ENCODE results near the gene MAGI2. TPM values are rescaled to one million over a fixed set of nuclear protein-coding genes. Genes with fewer than 3 reads are reported as not detected.

MAGI2 gene
- total and polyA plus RNA-seq, 2 donors (not counting 3 experiments of a cell fraction or from before 2014, with no cell fraction given): 0.28 to 6.0 TPM

- intact Hi-C loops (cut with micrococcal nuclease) (no loop called here), dilution Hi-C loops (cut with MboI; ENCODE audit: extremely low pct_ligation_motif_present, low sequenced_read_pairs) (no loop called here)
- H3K79me2 ChIP-seq (ENCODE audit: control insufficient read depth, insufficient read depth, low read length): no peaks in the 10 kb centered on the region
- H3K27ac ChIP-seq (ENCODE audit: insufficient read depth, low read depth, low read length): no peak overlapping the region
- H3K4me3 ChIP-seq (replicated peaks in 1 of 3; ENCODE audit: insufficient read depth in 1 of 3, low read depth in 1 of 3, low read length in 3 of 3): no peak overlapping the region
- H3K4me2 ChIP-seq (ENCODE audit: insufficient read depth, low read length): no peak overlapping the region
- ChIA-PET CTCF (interaction anchor here (1.0 kb wide), 1 partner anchor 13 kb away, joined by 3 read pairs; no protein-coding TSS in a partner anchor), POLR2A (no interaction called here)
- BruUV-seq (replicated peaks): no TSS peak
- FAIRE-seq (no peak), DNase-seq (ENCODE audit: low read depth, low spot score) (no peak)
- no peaks in the 10 kb centered on the region for H3K4me1 ChIP-seq (ENCODE audit: control insufficient read depth, extremely low read depth, insufficient read depth, low read length)
- no peaks in the 10 kb centered on the region for H3K27me3 ChIP-seq (ENCODE audit: control insufficient read depth in 2 of 2, insufficient read depth in 2 of 2, low read length in 2 of 2)
- TF ChIP-seq EZH2 (IDR thresholded peaks at IDR 0.05; ENCODE audit: borderline replicate concordance, low read depth, low read length, severe bottlenecking) (no peak), FOS (IDR thresholded peaks at IDR 0.05; ENCODE audit: borderline replicate concordance, insufficient read depth, low read length) (peak; percentile 36)
- no peaks in the 10 kb centered on the region for H4K20me1 ChIP-seq (replicated peaks; ENCODE audit: control insufficient read depth, extremely low read depth, insufficient read depth, low read length)
- no peaks in the 10 kb centered on the region for H3K9me1 ChIP-seq (replicated peaks; ENCODE audit: control insufficient read depth, extremely low read depth, insufficient read depth, low read length)
- no peak overlapping the region for H3K9ac ChIP-seq (replicated peaks; ENCODE audit: extremely low read depth, insufficient read depth, low read length)
- H3K36me3 ChIP-seq (ENCODE audit: control insufficient read depth in 2 of 2, extremely low read depth in 1 of 2, insufficient read depth in 2 of 2, low read length in 2 of 2): no peaks in the 10 kb centered on the region
- no peak overlapping the region for H2AFZ ChIP-seq (ENCODE audit: low read depth, low read length)
- no peaks in the 10 kb centered on the region for H3K9me3 ChIP-seq (replicated peaks; ENCODE audit: control insufficient read depth, insufficient read depth, low read length)
Observed at GRCh38 chr7:79157281-79157680, 296.2 kb downstream of the MAGI2 start.

DNA sequence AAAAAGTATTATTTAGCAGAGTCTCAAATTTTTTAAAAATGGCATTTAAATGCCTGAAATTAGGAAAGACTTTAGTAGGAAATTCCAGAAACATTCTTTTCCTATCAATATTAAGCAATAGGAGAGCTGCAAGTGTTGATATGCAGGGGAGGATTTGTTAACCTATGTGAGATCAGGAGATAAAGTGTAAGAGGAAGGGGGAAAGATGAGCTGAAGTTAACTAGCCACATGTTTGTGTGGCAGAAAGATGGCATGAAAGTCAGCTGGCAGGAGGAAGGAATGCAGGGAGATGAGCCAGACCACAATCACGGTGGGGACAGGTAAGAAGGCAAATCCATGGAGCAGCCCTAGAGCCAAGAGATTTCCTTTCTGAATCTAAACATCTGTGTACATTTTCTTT is 303.6 kb downstream of the MAGI2 start:
- Histone ChIP-seq H3K27me3 (ENCODE audit: control insufficient read depth in 2 of 2, insufficient read depth in 2 of 2, low read length in 2 of 2) (no peaks in the 10 kb centered on the region), H3K36me3 (ENCODE audit: control insufficient read depth in 2 of 2, extremely low read depth in 1 of 2, insufficient read depth in 2 of 2, low read length in 2 of 2) (no peaks in the 10 kb centered on the region), H3K9me1 (replicated peaks; ENCODE audit: control insufficient read depth, extremely low read depth, insufficient read depth, low read length) (no peaks in the 10 kb centered on the region), H3K79me2 (ENCODE audit: control insufficient read depth, insufficient read depth, low read length) (no peaks in the 10 kb centered on the region), H3K27ac (ENCODE audit: insufficient read depth, low read depth, low read length) (no peak overlapping the region), H3K4me2 (ENCODE audit: insufficient read depth, low read length) (no peak overlapping the region), H4K20me1 (replicated peaks; ENCODE audit: control insufficient read depth, extremely low read depth, insufficient read depth, low read length) (no peaks in the 10 kb centered on the region), H3K4me1 (ENCODE audit: control insufficient read depth, extremely low read depth, insufficient read depth, low read length) (no peaks in the 10 kb centered on the region), H3K9me3 (replicated peaks; ENCODE audit: control insufficient read depth, insufficient read depth, low read length) (no peaks in the 10 kb centered on the region), H2AFZ (ENCODE audit: low read depth, low read length) (no peak overlapping the region), H3K4me3 (replicated peaks in 1 of 3; ENCODE audit: insufficient read depth in 1 of 3, low read depth in 1 of 3, low read length in 3 of 3) (no peak overlapping the region), H3K9ac (replicated peaks; ENCODE audit: extremely low read depth, insufficient read depth, low read length) (no peak overlapping the region)
- no peak for DNase-seq (ENCODE audit: low read depth, low spot score)
- no TSS peak for BruUV-seq (replicated peaks)
- no peak for FAIRE-seq
- dilution Hi-C loops (cut with MboI; ENCODE audit: extremely low pct_ligation_motif_present, low sequenced_read_pairs) (no loop called here), intact Hi-C loops (cut with micrococcal nuclease) (no loop called here)
- POLR2A ChIA-PET: no interaction called here
- CTCF ChIA-PET: no interaction called here
- TF ChIP-seq POLR2A (IDR thresholded peaks at IDR 0.05; ENCODE audit: low read depth, low read length): no peak
- no peak for TF ChIP-seq MYC (IDR thresholded peaks at IDR 0.05; ENCODE audit: low read depth, low read length)
- no peak for TF ChIP-seq GATA2 (IDR thresholded peaks at IDR 0.05; ENCODE audit: insufficient read depth, insufficient read length, low read depth, low read length)
- no peak for TF ChIP-seq FOS (IDR thresholded peaks at IDR 0.05; ENCODE audit: borderline replicate concordance, insufficient read depth, low read length)
- TF ChIP-seq POLR2AphosphoS5 (IDR thresholded peaks at IDR 0.05; ENCODE audit: insufficient read depth, low read depth, low read length): no peak
- TF ChIP-seq, protein P1, sequence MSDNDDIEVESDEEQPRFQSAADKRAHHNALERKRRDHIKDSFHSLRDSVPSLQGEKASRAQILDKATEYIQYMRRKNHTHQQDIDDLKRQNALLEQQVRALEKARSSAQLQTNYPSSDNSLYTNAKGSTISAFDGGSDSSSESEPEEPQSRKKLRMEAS (IDR thresholded peaks at IDR 0.05; ENCODE audit: insufficient read depth, insufficient read length): no peak
- no peak for TF ChIP-seq EZH2 (IDR thresholded peaks at IDR 0.05; ENCODE audit: borderline replicate concordance, low read depth, low read length, severe bottlenecking)
- no peak for TF ChIP-seq CTCF (IDR thresholded peaks at IDR 0.05; ENCODE audit: extremely low read depth in 1 of 2, insufficient read depth in 1 of 2, low read depth in 1 of 2, low read length in 2 of 2)
- no peak for TF ChIP-seq JUN (IDR thresholded peaks at IDR 0.05; ENCODE audit: borderline replicate concordance, insufficient read depth, insufficient read length, low read depth)
